Right lobe of liver (tissue), 6 donors: ENCODE data around the gene IGF2. TPM values are rescaled to one million over a fixed set of nuclear protein-coding genes. Genes with fewer than 3 reads are reported as not detected.
A peak's percentile ranks its signal among the peaks of the same experiment; 100 is the strongest.

ENCODE experiments used
- ATAC-seq, 4 donors: fragments of 200-7000 bp; cut with Tn5 transposase; one replicate each; pipeline ENCODE4 v1.9.1; 2020; ENCODE audit warnings: mild to moderate bottlenecking in 4 of 4, moderate library complexity in 4 of 4
- DNase-seq, 3 donors: peaks; one replicate each; pipeline ENCODE4 v3.0.0-alpha.2; 2020
- H3K27ac ChIP-seq, 3 donors: fragments of 200-600 bp; one replicate each; pipeline ENCODE4 v1.8.0; 2022
- H3K27me3 ChIP-seq, 2 donors: fragments of 200-600 bp; one replicate each; pipeline ENCODE4 v1.8.0; 2022
- H3K36me3 ChIP-seq, 4 donors: fragments of 200-600 bp; sonication (generic) in 1 of 4; one replicate each; pipeline versions ENCODE4 v1.5.1 to v1.8.0; 2017 to 2022; ENCODE audit warnings: control low read depth in 1 of 4
- H3K4me1 ChIP-seq, 4 donors: fragments of 200-600 bp; sonication (generic) in 1 of 4; one replicate each; pipeline versions ENCODE4 v1.5.1 to v1.8.0; 2017 to 2022; ENCODE audit warnings: control low read depth in 1 of 4
- H3K4me3 ChIP-seq, 3 donors: fragments of 200-600 bp; one replicate each; pipeline ENCODE4 v1.8.0; 2022
- H3K9me3 ChIP-seq, 4 donors: fragments of 200-600 bp; sonication (generic) in 1 of 4; one replicate each; pipeline versions ENCODE4 v1.5.1 to v1.8.0; 2017 to 2022; ENCODE audit warnings: control low read depth in 1 of 4
- POLR2A ChIP-seq: fragments of 450-650 bp; IDR thresholded peaks from one replicate; pipeline ENCODE4 v1.6.1; 2017; ENCODE audit warnings: antibody characterized with exemption, mild to moderate bottlenecking
- WGBS: methylation state at CpG from one replicate; pipeline ENCODE4 v1.1.6; 2018; ENCODE audit warnings: low coverage, low lambda C conversion rate; ENCODE audit not compliant: insufficient coverage; ENCODE audit errors: missing lambda C conversion rate; 5-methylcytosine and 5-hydroxymethylcytosine counted together
- intact Hi-C, 2 donors: fragments of 100-400 bp; cut with DNase I; formaldehyde crosslinking; loops; one replicate each; pipeline versions ENCODE4 v1.11.2 to v1.14.1; 2022
- total RNA-seq, 6 experiments: library from RNA; depleted of rRNA in 2 of 6; stranded (reverse); fragments of >200 nt in 2 of 6; fragmentation: NEBNext Ultra II Directional in 3 of 6; extraction: Animal tissue kit (Norgen Biotek cat#: 25700) in 3 of 6; gene quantifications; one replicate each; pipeline versions ENCODE4 v1.1.0 to v1.2.4, GENCODE V29; 2016 to 2023
- TF ChIP-seq, protein P1 (sequence below), 4 donors: fragments of 200-600 bp in 3 of 4; fragments of 450-650 bp in 1 of 4; IDR thresholded peaks; one replicate each; pipeline versions ENCODE4 v1.5.1 to v1.8.0; 2016 to 2022; ENCODE audit warnings: antibody characterized with exemption in 4 of 4, mild to moderate bottlenecking in 2 of 4
- donor health status: DM: no; HTN: yes; CAD: no.
- donor health status: DM: no; HTN: no; CAD: no.
- donor health status: DM: no; HTN: no; CAD: no.
- donor health status: DM: no; HTN: yes; CAD: no.
- donor health status: DM: no; HTN: yes; CAD: no.

Gene IGF2
- total RNA-seq, 6 experiments from 2014 or later, result 86.6 to 289 (median 177) TPM

DNA sequence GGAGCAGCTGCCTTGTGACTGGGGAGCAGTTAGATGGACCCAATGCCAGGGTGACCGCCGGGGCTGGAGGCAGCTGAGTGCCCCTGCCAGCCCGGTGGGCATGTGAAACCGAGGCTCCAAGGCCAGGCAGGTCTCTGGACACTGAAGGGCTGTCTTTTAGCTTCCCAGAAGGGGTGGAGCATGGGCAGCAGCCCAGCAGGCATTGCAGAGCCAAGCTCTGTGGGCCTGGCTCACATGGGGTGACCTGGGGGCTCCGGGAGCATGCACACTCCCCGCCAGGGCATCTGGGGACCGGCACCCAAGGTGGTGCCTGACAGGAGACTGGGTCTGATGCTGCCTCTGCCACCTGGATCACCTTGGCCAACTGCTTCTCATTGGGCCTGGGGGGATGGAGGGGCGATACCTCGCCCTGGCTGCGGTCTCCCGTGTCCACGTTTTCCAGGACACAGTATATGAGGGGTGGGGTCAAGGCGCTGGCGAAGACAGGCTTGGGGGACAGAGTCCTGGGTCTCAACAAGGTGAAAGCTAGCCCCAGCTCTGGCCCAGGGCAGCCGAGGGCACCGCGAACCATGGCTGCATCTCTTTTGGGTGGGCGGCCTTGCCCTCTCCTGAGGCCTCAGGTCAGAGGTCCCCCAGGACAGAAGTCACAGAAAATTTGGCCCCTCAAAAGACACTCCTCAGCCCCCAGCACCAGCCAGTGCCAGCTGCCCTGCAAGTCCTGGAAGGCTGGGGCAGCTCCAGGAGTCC lies 18.3 kb upstream of the IGF2 start:
- peaks cover 0 to 46% (median 15%) of the 10 kb centered on the region in 4 donors for H3K4me1 ChIP-seq

DNA sequence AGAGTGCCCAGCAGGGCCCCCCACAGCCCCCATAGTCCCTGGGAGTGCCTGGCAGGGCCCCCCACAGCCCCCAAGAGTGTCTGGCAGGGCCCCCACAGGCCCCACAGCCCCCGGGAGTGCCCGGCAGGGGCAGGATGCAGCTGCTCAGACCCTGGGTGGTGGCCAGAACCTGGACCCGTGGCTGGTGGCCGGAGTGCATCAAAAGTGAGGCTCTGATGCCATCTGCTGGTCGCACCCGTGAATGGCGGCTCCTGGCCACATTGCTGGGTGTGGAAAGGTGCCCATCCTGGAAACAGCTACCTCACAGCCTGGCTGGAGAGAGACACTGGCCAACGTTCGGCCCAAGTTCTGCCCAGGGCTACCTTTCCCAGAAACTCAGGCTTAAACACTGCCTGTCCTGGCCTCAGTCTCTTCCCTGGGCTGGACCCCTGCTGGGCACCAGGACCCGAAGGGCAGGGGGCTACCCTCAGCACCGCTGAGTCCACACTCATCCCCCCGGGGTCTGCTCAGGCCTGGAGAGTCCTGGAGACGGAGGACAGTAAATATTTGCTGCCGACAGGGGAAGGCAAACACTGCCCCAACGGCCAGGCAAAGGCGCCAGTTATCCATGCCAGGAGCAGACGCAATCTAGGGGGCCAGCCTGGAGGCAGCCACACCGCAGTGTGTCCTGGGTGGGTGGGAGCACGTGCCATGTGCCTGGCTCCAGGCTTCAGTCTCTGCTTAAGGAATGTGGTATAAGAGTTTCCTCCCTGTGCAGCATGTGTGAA lies 17.4 kb upstream of the IGF2 start:
- H3K4me3 ChIP-seq, result peak overlapping the region; percentile 68 to 94 (median 74)
- no peaks in the 10 kb centered on the region for H3K27me3 ChIP-seq
- DNase-seq (peak; percentile 85 to 93 (median 88)), ATAC-seq (peak; percentile 61 to 68 (median 64))
- no peaks in the 10 kb centered on the region for H3K9me3 ChIP-seq
- H3K27ac ChIP-seq, result peak overlapping the region; percentile 70 to 90 (median 79)
- 15% methylated on average over 4 of the region's 19 CpGs for WGBS
- no peaks in the 10 kb centered on the region for H3K36me3 ChIP-seq
- intact Hi-C loops, result loop anchor here in 1 of 2 donors (10.0 kb wide), 1 partner anchor 322 kb away; the partner anchor contains the start of genes SYT8 and TNNI2
- TF ChIP-seq, protein P1, sequence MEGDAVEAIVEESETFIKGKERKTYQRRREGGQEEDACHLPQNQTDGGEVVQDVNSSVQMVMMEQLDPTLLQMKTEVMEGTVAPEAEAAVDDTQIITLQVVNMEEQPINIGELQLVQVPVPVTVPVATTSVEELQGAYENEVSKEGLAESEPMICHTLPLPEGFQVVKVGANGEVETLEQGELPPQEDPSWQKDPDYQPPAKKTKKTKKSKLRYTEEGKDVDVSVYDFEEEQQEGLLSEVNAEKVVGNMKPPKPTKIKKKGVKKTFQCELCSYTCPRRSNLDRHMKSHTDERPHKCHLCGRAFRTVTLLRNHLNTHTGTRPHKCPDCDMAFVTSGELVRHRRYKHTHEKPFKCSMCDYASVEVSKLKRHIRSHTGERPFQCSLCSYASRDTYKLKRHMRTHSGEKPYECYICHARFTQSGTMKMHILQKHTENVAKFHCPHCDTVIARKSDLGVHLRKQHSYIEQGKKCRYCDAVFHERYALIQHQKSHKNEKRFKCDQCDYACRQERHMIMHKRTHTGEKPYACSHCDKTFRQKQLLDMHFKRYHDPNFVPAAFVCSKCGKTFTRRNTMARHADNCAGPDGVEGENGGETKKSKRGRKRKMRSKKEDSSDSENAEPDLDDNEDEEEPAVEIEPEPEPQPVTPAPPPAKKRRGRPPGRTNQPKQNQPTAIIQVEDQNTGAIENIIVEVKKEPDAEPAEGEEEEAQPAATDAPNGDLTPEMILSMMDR (IDR thresholded peaks at IDR 0.05), result peak; percentile 84 to 90 (median 88)
- peak; percentile 8 for TF ChIP-seq POLR2A
- H3K4me1 ChIP-seq, result peaks cover 0 to 53% (median 20%) of the 10 kb centered on the region in 4 donors

More for the DNA sequence above, 18.3 kb upstream of the IGF2 start:
- Histone ChIP-seq H3K9me3 (no peaks in the 10 kb centered on the region), H3K27ac (peak overlapping the region; percentile 70 to 90 (median 79)), H3K27me3 (no peaks in the 10 kb centered on the region), H3K4me3 (peak overlapping the region; percentile 68 to 94 (median 74)), H3K36me3 (no peaks in the 10 kb centered on the region)
- DNase-seq, result peak; percentile 77 to 94 (median 90)
- ATAC-seq, result peak; percentile 54 to 66 (median 60)
- intact Hi-C loops, result loop anchor here in 1 of 2 donors (10.0 kb wide), 1 partner anchor 323 kb away; the partner anchor contains the start of genes SYT8 and TNNI2
- WGBS, result 11% methylated on average over 6 of the region's 18 CpGs
- TF ChIP-seq, protein P1 (IDR thresholded peaks at IDR 0.05), result no peak
- TF ChIP-seq POLR2A, result peak; percentile 35

DNA sequence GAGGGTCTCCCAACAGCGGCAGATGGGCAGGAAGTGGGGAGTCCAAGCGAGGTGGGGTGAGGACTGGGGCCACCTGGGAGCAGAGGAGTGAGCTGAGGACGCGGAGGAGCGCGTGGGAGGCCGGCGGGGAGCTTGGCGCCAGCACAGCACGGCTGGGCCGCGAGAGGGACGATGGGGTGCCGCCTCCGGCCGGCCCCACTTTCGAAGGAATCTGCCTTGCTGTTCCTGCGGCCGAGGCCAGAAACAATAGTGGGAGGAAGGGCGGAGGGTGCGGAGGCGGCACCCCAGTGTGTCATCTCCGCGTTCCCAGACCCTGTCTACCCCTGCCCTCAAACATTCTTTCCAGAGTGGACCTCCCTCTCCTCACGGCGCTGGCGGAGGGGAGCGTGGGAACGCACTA lies 16.3 kb upstream of the IGF2 start:
- TF ChIP-seq POLR2A, result no peak

DNA sequence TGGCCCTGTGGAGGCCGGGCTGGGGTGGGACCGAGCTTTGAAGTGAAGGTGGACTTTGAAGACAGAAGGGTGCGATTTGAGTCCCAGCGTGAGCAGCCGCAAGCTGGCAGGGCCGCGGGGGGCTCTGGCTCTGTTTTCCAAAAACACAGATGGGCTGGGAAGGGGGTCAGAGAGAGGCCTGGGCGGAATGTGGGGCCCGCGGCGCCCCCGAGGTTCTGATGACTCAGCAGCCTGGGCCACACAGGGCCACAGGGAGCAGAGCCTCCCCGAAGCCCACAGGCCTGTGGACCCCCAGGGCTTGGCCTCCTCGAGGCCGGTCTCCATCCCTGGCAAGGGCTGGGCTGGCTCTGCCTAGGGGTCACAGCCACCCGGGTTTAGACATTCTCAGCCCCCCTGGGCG lies 15.7 kb upstream of the IGF2 start:
- H3K4me1 ChIP-seq, result peaks cover 0 to 69% (median 24%) of the 10 kb centered on the region in 4 donors
- peak overlapping the region in 2 of 3 donors; percentile 79 to 90 for H3K27ac ChIP-seq
- ATAC-seq (no peak), DNase-seq (no peak)
- H3K27me3 ChIP-seq, result no peaks in the 10 kb centered on the region
- 90% methylated on average over 2 of the region's 17 CpGs for WGBS
- intact Hi-C loops, result loop anchor here in 1 of 2 donors (10.0 kb wide), 1 partner anchor 320 kb away; the partner anchor contains the start of genes SYT8 and TNNI2
- TF ChIP-seq, protein P1 (IDR thresholded peaks at IDR 0.05), result no peak
- TF ChIP-seq POLR2A, result no peak
- no peaks in the 10 kb centered on the region for H3K9me3 ChIP-seq
- no peaks in the 10 kb centered on the region for H3K36me3 ChIP-seq
- H3K4me3 ChIP-seq, result peak overlapping the region in 2 of 3 donors; percentile 74 to 94

More for the DNA sequence above, 16.3 kb upstream of the IGF2 start:
- Histone ChIP-seq H3K9me3 (no peaks in the 10 kb centered on the region), H3K36me3 (no peaks in the 10 kb centered on the region), H3K4me3 (peak overlapping the region; percentile 44 to 94 (median 74)), H3K27me3 (no peaks in the 10 kb centered on the region), H3K4me1 (peaks cover 0 to 63% (median 25%) of the 10 kb centered on the region in 4 donors), H3K27ac (peak overlapping the region in 2 of 3 donors; percentile 79 to 90)
- DNase-seq (no peak), ATAC-seq (no peak)
- WGBS, result 15% methylated on average over 9 of the region's 29 CpGs
- intact Hi-C loops, result loop anchor here in 1 of 2 donors (10.0 kb wide), 1 partner anchor 321 kb away; the partner anchor contains the start of genes SYT8 and TNNI2
